Astrocyte (in vitro differentiated cells and primary cell): ENCODE results near the gene FYN. TPM values are rescaled to one million over a fixed set of nuclear protein-coding genes. Genes with fewer than 3 reads are reported as not detected.
A peak's percentile ranks its signal among the peaks of the same experiment; 100 is the strongest.

Experiments
- DNase-seq: peaks from one replicate; pipeline ENCODE4 v3.0.0-alpha.2; 2010; ENCODE audit warnings: low read depth
- FAIRE-seq: peaks from 2 replicates; lab custom pipeline; 2011; peaks lifted over from hg19 to GRCh38; lab: Jason Lieb, UNC
- H2AFZ ChIP-seq: 2 replicates; pipeline ENCODE4 v1.6.0; 2012; ENCODE audit warnings: low read depth, low read length, inconsistent platforms
- H3K27ac ChIP-seq: 2 replicates; pipeline ENCODE4 v1.5.1; 2011; ENCODE audit warnings: low read depth, low read length, inconsistent platforms
- H3K27me3 ChIP-seq: 2 replicates; pipeline ENCODE4 v1.6.0; 2011; ENCODE audit warnings: low read length, inconsistent platforms; ENCODE audit not compliant: insufficient read depth
- H3K36me3 ChIP-seq: 2 replicates; pipeline ENCODE4 v1.5.1; 2011; ENCODE audit warnings: low read length, inconsistent platforms; ENCODE audit not compliant: insufficient read depth
- H3K4me1 ChIP-seq: 2 replicates; pipeline ENCODE4 v1.5.1; 2011; ENCODE audit warnings: low read length, inconsistent platforms; ENCODE audit not compliant: insufficient read depth
- H3K4me2 ChIP-seq: 2 replicates; pipeline ENCODE4 v1.6.0; 2012; ENCODE audit warnings: low read length, inconsistent platforms
- H3K4me3 ChIP-seq: 2 replicates; pipeline ENCODE4 v1.5.1; 2011; ENCODE audit warnings: low read depth, mild to moderate bottlenecking, low read length, inconsistent platforms; ENCODE audit not compliant: insufficient read depth
- H3K79me2 ChIP-seq: 2 replicates; pipeline ENCODE4 v1.6.0; 2012; ENCODE audit warnings: mild to moderate bottlenecking, low read length, inconsistent platforms; ENCODE audit not compliant: insufficient read depth
- H3K9ac ChIP-seq: 2 replicates; pipeline ENCODE4 v1.6.0; 2012; ENCODE audit warnings: mild to moderate bottlenecking, low read length, inconsistent platforms
- H3K9me3 ChIP-seq: 2 replicates; pipeline ENCODE4 v1.5.1; 2012; ENCODE audit warnings: low read depth, mild to moderate bottlenecking, low read length, inconsistent platforms; ENCODE audit not compliant: insufficient read depth
- H4K20me1 ChIP-seq: 2 replicates; pipeline ENCODE4 v1.6.0; 2012; ENCODE audit warnings: low read length, inconsistent platforms; ENCODE audit not compliant: insufficient read depth
- H3K27ac Mint-ChIP-seq: one replicate; pipeline ENCODE4 v1.8.0; 2021; ENCODE audit warnings: mild to moderate bottlenecking, mixed read lengths; ENCODE audit not compliant: unreplicated experiment
- H3K27me3 Mint-ChIP-seq: one replicate; pipeline ENCODE4 v1.8.0; 2021; ENCODE audit warnings: low read depth, mixed read lengths; ENCODE audit not compliant: unreplicated experiment
- H3K36me3 Mint-ChIP-seq: one replicate; pipeline ENCODE4 v1.8.0; 2021; ENCODE audit warnings: low read depth, mixed read lengths; ENCODE audit not compliant: unreplicated experiment
- H3K4me1 Mint-ChIP-seq: one replicate; pipeline ENCODE4 v1.8.0; 2021; ENCODE audit warnings: low read depth, mixed read lengths; ENCODE audit not compliant: unreplicated experiment
- H3K4me3 Mint-ChIP-seq: one replicate; pipeline ENCODE4 v1.8.0; 2021; ENCODE audit warnings: mild to moderate bottlenecking, moderate library complexity, mixed read lengths; ENCODE audit not compliant: unreplicated experiment
- H3K9me3 Mint-ChIP-seq: one replicate; pipeline ENCODE4 v1.8.0; 2021; ENCODE audit warnings: mild to moderate bottlenecking, mixed read lengths; ENCODE audit not compliant: unreplicated experiment
- EZH2 ChIP-seq: IDR thresholded peaks from 2 replicates; pipeline ENCODE4 v1.6.1; 2012; ENCODE audit warnings: mild to moderate bottlenecking, low read length, inconsistent platforms; ENCODE audit not compliant: insufficient read depth
- total RNA-seq: library from RNA; stranded (reverse); gene quantifications from 2 replicates; pipeline ENCODE4 v1.2.1, GENCODE V29; 2021
- TF ChIP-seq, protein P1 (sequence below): IDR thresholded peaks from 2 replicates; pipeline ENCODE4 v1.5.1; 2011; ENCODE audit warnings: low read depth, mild to moderate bottlenecking, inconsistent platforms, low read length, moderate library complexity; ENCODE audit not compliant: insufficient read depth

Gene FYN
- total RNA-seq, 1 donor from 2014 or later = 167 TPM

DNA sequence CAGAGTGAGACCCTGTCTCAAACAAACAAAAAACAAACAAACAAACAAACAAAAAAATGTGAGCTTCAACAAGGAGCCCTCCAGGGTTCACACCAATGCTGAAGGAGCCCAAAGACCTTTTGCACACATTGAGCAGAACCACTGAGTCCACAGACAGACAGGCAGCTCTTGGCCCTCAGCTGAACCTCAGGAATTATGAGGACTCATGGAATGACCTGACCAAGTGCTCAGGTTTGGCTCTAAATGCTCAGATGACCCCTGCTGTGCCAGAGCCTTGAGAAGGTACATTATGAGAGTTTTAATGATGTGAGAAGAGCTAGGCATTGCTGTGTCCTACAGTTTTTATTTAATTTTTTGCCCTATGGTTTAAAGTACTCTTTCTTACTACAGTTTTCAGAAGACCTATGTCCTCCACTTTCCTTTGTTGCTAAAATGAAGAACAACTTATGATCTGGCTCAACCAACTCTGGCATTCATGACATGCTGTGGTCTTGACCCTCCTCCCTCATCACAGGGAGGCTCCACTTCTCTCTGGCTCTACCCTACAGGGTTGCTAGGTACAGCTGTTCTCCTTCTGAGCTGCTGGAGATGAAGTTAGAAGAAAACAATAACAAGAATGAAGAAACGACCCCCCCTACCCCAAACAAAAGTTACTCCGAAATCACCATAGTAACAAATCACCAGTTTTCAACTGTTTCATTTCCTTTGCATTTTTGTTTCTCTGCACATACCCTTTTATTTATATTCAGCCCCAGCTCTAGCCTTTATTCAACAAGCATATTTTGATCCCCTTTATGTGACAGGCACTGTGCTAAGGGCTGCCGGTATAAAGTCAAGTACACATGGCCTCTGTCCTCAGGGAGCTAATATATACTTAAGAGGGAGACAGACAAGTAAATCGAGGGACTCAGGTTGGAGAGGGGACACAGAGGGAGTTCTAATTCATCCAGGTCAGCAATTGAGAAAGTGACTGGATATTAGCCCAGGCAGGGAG, 138.9 kb downstream of the FYN start:
- Histone ChIP-seq H3K79me2 (peaks cover 33% of the 10 kb centered on the region), H3K36me3 (no peaks in the 10 kb centered on the region), H3K4me2 (no peak overlapping the region), H3K27ac (no peak overlapping the region), H3K9me3 (peaks cover 4% of the 10 kb centered on the region), H3K4me1 (peaks cover 33% of the 10 kb centered on the region), H3K27me3 (no peaks in the 10 kb centered on the region), H3K4me3 (no peak overlapping the region), H4K20me1 (peaks cover 21% of the 10 kb centered on the region), H3K9ac (no peak overlapping the region), H2AFZ (no peak overlapping the region)
- Mint-ChIP-seq H3K36me3 (peaks cover 21% of the 10 kb centered on the region), H3K27me3 (no peaks in the 10 kb centered on the region), H3K27ac (peak overlapping the region; percentile 48), H3K9me3 (peaks cover 4% of the 10 kb centered on the region), H3K4me3 (no peak overlapping the region), H3K4me1 (peaks cover 35% of the 10 kb centered on the region)
- FAIRE-seq = no peak
- DNase-seq = no peak
- TF ChIP-seq EZH2 = no peak
- TF ChIP-seq, protein P1, sequence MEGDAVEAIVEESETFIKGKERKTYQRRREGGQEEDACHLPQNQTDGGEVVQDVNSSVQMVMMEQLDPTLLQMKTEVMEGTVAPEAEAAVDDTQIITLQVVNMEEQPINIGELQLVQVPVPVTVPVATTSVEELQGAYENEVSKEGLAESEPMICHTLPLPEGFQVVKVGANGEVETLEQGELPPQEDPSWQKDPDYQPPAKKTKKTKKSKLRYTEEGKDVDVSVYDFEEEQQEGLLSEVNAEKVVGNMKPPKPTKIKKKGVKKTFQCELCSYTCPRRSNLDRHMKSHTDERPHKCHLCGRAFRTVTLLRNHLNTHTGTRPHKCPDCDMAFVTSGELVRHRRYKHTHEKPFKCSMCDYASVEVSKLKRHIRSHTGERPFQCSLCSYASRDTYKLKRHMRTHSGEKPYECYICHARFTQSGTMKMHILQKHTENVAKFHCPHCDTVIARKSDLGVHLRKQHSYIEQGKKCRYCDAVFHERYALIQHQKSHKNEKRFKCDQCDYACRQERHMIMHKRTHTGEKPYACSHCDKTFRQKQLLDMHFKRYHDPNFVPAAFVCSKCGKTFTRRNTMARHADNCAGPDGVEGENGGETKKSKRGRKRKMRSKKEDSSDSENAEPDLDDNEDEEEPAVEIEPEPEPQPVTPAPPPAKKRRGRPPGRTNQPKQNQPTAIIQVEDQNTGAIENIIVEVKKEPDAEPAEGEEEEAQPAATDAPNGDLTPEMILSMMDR = no peak

DNA sequence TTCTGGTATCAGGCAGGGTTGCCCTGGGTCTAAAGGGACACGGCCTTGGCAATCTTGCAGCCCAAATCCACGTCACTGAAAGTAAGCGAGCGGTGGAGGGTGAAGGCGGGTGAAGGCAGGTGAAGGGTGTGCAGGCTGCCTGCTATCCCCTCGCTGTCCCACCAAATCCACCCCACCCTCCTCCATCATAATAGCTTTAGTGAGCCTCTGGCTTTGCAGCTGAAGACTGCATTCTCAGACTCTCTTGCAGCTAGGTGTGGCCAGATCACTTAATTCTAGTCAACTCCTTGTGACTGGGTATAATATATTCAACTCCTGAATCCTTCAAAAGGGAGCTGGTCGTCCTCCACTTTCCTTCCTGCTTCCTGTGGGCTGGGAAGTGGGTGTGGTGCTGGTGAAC, 140.9 kb downstream of the FYN start:
- peaks cover 28% of the 10 kb centered on the region for H3K79me2 ChIP-seq
- H3K27me3 ChIP-seq = no peaks in the 10 kb centered on the region
- H4K20me1 ChIP-seq = peaks cover 19% of the 10 kb centered on the region
- H3K9me3 ChIP-seq = peaks cover 4% of the 10 kb centered on the region
- Mint-ChIP-seq H3K27ac (no peak overlapping the region), H3K36me3 (peaks cover 16% of the 10 kb centered on the region), H3K9me3 (peaks cover 4% of the 10 kb centered on the region), H3K27me3 (no peaks in the 10 kb centered on the region), H3K4me3 (no peak overlapping the region), H3K4me1 (peaks cover 28% of the 10 kb centered on the region)
- peaks cover 32% of the 10 kb centered on the region for H3K4me1 ChIP-seq
- TF ChIP-seq, protein P1 = no peak
- TF ChIP-seq EZH2 = no peak
- no peak for DNase-seq
- H3K4me3 ChIP-seq = no peak overlapping the region
- H3K36me3 ChIP-seq = no peaks in the 10 kb centered on the region
- no peak overlapping the region for H3K9ac ChIP-seq
- no peak overlapping the region for H3K4me2 ChIP-seq
- no peak overlapping the region for H2AFZ ChIP-seq
- FAIRE-seq = no peak
- H3K27ac ChIP-seq = no peak overlapping the region
